Testis (tissue), 2 donors: ENCODE measurements around the gene GUK1.

ENCODE experiments used
- POLR2A ChIP-seq: fragments of 450-650 bp; IDR thresholded peaks from one replicate; pipeline ENCODE4 v1.6.1; 2017; ENCODE audit warnings: antibody characterized with exemption, mild to moderate bottlenecking, moderate library complexity
- TF ChIP-seq, protein P1 (sequence below), 3 experiments: fragments of 450-650 bp in 2 of 3; fragments of 200-600 bp in 1 of 3; sonication (generic) in 1 of 3; IDR thresholded peaks; one replicate each; pipeline ENCODE4 v1.5.1; 2016 to 2019; ENCODE audit warnings: antibody characterized with exemption in 3 of 3, mild to moderate bottlenecking in 2 of 3, moderate library complexity in 1 of 3

DNA sequence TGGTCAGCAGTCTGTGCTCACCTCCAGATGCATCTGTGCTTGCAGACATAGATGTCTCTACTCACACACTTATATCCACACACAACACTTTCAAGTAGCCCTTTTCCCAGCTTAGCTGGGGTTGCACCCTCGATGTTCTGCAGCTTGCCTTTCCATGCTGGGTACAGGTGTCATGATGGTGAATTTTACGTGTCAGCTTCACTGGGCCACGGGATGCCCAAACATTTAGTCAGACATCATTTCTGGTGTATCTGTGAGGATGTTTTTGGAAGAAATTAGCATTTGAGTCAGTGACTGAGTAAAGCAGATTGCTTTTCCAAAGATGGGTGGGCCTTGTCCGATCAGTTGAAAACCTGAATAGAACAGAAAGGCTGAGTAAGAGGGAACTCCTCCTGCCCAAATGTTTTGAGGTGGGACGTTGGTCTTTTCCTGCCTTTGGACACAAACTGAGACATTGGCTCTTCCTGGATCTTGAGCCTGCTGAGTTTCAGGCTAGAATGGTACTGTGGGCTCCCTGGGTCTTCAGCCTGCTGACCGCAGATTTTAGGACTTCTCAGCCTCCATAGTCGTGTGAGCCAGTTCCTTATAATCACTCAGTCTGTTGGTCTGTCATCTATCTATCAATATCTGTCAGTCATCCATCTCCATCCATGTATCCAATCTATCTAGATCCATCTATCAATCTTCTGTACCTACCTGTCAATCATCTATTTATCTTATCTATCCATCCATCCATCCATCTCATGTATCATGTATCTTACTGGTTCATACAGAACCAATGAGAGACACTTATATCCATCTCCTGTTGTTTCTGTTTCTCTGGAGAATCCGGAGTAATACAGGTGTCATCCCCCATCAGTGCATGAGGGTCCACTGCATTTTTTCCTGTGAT is 55.1 kb downstream of the GUK1 start:
- TF ChIP-seq, protein P1, sequence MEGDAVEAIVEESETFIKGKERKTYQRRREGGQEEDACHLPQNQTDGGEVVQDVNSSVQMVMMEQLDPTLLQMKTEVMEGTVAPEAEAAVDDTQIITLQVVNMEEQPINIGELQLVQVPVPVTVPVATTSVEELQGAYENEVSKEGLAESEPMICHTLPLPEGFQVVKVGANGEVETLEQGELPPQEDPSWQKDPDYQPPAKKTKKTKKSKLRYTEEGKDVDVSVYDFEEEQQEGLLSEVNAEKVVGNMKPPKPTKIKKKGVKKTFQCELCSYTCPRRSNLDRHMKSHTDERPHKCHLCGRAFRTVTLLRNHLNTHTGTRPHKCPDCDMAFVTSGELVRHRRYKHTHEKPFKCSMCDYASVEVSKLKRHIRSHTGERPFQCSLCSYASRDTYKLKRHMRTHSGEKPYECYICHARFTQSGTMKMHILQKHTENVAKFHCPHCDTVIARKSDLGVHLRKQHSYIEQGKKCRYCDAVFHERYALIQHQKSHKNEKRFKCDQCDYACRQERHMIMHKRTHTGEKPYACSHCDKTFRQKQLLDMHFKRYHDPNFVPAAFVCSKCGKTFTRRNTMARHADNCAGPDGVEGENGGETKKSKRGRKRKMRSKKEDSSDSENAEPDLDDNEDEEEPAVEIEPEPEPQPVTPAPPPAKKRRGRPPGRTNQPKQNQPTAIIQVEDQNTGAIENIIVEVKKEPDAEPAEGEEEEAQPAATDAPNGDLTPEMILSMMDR (IDR thresholded peaks at IDR 0.05): no peak
- no peak for TF ChIP-seq POLR2A
